Endometrial microvascular endothelial cells (primary cell): ENCODE measurements around the gene NCCRP1. TPM values are rescaled to one million over a fixed set of nuclear protein-coding genes. Genes with fewer than 3 reads are reported as not detected.
"Not testable (repeated sequence)": the region's sequence is repeated elsewhere in the genome, so short reads cannot be mapped to it uniquely, and the experiment has no call there.

Source experiments
- in situ Hi-C: cut with HindIII; loops from 2 replicates; pipeline ENCODE4 v1.10.0; 2017; ENCODE audit warnings: low sequenced_read_pairs, low pct_unique_long_range_greater_than_20kb; ENCODE audit errors: inconsistent ontology term
- total RNA-seq: library from RNA; depleted of rRNA; stranded (reverse); fragments of >200 nt; gene quantifications from one replicate; pipeline ENCODE4 v1.2.3, GENCODE V29; 2015; ENCODE audit errors: inconsistent ontology term

Gene NCCRP1
- total RNA-seq, 1 donor from 2014 or later: not detected

DNA sequence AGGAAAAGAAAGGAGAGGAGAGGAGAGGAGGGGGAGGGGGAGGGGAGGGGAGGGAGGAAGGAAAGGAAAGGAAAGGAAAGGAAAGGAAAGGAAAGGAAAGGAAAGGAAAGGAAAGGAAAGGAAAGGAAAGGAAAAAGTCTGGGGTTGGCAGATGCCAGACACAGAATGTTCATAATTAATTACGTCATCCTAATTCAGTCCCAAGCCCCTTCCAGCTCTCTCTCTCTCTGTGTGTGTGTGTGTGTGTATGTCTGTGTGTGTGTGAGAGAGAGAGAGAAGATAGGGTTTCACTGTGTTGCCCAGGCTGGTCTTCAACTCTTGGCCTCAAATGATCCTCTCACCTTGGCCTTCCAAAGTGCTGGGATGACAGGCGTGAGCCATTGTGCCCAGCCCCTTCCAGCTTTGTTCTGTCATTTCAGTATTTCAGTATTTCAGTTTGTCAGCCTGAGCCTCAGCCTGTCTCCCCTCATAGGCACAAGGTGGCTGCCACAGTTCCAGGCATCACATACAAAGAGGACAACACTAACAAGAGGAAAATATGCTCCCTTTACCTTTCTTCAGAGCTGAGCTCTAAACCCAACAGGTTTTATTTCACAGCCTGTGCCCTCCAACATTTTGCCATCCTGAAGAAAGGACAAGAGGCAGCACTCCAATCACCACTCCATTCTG, 33.5 kb downstream of the NCCRP1 start:
- in situ Hi-C loops: no loop called here

DNA sequence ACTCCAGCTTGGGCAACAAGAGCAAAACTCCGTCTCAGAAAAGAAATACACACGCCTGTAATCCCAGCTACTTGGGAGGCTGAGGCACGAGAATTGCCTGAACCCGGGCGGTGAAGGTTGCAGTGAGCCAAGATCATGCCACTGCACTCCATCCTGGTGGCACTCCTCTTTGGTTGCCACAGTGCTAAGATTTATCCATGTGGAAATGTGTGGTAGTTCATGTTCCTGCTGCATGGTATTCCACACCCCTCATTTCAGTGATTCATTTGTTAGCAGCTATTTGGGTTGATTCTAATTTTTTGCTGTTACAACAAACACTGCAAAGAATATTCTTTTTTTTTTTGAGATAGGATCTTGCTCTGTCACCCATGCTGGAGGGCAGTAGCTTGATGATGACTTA, 35.9 kb downstream of the NCCRP1 start:
- in situ Hi-C loops: no loop called here

DNA sequence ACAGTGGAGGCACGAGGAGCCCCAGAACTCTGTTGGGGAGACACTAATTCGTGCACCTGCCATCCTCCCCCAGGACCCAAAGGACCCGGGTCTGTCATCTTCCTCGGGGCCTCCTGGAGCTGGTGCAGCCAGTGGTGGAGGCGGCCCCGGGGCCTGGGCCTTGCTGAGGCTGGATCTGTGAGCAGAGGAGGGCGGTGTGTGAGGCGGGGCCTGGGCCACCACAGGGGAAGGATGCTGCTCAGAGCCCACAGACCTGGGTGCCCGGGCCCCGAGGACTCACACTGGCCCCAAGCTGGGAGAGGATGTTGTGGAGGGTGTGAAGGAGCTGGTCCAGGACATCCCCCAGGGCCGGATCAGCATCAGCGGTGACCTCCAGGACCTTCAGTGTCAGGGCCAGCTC, 39.8 kb downstream of the NCCRP1 start:
- in situ Hi-C loops: no loop called here

DNA sequence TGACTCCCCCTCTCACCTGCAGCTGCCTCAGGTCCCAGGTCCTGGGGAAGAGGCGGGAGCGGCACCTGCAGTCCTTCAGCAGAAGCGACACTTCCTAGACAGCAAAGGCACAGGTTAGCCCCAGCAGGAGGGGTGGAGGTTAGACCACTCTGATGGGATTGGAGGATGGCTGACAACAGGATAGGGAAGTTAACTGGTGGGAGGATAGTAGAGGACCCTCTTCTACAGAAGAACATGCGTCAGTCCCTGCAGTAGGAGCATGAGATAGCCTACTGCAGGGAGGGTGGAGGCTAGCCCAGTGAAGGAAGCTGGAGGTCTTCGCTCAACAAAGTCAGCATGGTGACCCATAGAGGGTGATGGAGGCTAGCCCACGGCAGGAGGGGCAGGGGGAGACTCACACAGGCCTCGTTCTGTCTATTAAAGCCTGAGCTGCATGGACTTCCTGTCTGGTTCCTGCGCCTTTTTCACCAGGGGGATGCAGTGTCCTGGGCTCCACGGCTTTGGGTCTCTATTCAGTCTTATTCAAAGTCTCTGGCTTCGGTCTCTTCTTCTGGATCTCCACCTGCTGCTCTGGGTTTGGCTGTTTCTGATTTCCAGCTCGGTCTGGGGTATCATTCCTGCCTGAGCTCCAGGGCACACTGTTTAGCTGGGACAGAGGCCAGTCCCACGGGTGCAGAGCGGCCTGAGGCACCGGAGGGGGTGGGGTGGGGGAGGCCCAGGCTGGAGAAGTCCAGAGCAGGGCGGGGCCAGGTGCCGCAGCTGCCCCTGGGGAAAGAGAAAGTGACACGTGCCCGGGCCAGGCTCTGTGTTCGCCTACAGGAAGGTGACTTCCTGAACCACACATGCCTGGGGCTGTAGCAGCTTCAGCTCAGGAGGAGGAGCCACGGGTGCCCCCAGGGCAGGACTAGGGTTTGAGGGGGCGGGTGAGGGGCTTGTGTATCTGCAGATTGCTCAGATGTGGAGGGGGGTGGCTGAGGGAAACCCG, 40.7 kb downstream of the NCCRP1 start:
- in situ Hi-C loops: no loop called here

DNA sequence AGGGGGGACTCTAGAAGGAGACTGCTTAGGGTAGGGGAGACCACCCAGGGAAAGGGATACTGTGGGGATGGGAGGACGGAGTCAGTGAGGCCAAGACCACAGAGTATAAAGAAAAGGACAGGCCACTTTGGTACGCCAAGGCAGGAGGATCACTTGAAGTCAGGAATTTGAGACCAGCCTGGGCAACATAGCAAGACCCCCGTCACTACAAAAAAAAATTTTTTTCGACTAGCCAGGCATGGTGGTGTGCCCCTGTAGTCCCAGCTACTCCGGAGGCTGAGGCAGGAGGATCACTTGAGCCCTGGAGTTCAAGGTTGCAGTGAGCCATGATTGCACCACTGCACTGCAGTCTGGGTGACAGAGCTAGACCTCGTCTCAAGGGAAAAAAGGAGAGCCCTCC, 41.4 kb downstream of the NCCRP1 start:
- in situ Hi-C loops: no loop called here

DNA sequence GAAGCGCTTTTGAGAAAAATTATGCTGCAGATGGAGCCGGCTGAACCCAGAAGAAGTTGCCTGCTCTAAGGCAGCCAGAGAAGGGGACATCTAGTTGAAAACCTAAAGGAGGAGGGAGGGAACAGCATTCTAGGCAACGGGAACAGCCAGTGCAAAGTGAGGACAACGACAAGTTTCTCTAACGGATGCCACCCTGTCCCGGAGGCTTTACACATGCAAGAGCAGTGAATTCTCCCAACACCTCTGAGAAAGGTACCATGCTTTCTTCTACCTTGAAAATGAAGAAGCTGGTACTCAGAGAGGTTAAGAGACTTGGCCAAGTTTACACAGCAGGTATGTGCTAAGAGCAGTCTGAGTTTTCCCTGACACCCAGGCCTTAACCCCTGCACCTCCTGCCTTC, 42.2 kb downstream of the NCCRP1 start:
- in situ Hi-C loops: no loop called here

DNA sequence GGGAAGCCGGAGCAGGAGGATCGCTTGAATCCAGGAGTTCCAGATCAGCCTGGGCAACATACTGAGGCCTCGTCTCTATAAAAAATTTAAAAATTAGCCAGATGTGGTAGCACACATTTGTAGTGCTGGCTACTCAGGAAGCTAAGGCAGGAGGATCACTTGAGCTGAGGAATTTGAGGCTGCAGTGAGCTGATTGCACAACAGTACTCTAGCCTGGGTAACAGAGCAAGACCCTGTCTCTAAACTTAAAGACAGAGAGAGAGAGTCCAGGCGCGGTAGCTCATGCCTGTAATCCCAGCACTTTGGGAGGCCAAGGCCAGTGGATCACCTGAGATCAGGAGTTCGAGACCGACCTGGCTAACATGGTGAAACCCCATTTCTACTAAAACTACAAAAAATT, 43.7 kb downstream of the NCCRP1 start:
- in situ Hi-C loops: no loop called here

DNA sequence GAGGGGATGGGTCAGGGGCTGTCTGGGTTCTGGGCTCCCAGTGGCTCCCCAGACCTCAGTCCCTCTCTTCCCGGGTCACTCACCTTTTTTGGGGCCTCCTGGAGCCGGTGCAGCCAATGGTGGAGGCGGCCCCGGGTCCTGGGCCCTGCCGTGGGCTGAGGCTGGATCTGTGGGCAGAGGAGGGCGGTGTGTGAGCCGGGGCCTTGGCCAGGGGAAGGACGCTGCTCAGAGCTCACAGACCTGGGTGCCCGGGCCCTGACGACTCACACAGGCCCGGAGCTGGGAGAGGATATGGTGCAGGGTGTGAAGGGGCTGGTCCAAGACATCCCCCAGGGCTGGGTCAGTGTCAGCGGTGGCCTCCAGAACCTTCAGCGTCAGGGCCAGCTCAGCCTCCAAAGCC, 47.0 kb downstream of the NCCRP1 start:
- in situ Hi-C loops: not testable (repeated sequence)

DNA sequence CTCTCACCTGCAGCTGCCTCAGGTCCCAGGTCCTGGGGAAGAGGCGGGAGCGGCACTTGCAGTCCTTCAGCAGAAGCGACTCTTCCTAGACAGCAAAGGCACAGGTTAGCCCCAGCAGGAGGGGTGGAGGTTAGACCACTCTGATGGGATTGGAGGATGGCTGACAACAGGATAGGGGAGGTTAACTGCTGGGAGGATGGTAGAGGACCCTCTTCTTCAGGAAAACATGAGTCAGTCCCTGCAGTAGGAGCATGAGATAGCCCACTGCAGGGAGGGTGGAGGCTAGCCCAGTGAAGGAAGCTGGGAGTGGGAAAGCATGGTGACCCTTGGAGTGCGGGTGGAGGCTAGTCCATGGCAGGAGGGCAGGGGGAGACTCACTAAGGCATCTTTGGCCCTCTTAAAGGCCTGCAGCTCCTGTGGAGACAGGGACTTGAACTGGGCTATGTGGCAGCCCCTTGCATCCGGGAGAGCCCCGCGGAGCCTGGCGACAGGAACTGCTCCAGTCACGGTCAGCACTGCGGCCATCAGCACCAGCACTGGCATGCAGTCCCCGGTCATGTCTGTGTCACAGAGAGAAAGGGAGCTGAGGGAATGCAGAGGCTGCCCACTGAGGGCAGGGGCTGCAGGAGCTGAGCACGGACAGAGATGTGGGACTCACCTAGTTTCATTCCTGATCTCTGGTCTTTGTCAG, 47.8 kb downstream of the NCCRP1 start, which contains the start of gene IFNL3:
IFNL3 (minus strand) TSS at position 597 of the 691 bp plus-strand sequence; CDS start at position 558, 39 bp downstream.
- in situ Hi-C loops: not testable (repeated sequence)

DNA sequence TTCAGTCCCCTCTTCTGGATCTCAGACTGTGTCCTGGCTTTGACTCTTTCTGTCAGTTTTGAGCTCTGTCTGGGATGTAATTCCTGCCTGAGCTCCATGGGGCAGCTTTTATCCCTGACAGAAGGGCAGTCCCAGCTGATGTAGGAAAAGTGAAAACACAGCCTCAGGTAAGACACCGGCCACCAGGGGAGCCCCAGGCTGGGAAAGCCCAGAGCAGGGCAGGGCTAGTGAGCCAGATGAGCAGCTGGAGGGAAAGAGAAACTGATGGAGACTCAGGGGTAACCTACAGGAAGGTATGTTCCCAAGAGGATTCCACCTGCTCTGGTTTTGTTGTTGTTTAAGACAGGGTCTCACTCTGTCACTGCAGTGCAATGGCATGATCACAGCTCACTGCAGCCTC, 48.4 kb downstream of the NCCRP1 start:
- in situ Hi-C loops: not testable (repeated sequence)

DNA sequence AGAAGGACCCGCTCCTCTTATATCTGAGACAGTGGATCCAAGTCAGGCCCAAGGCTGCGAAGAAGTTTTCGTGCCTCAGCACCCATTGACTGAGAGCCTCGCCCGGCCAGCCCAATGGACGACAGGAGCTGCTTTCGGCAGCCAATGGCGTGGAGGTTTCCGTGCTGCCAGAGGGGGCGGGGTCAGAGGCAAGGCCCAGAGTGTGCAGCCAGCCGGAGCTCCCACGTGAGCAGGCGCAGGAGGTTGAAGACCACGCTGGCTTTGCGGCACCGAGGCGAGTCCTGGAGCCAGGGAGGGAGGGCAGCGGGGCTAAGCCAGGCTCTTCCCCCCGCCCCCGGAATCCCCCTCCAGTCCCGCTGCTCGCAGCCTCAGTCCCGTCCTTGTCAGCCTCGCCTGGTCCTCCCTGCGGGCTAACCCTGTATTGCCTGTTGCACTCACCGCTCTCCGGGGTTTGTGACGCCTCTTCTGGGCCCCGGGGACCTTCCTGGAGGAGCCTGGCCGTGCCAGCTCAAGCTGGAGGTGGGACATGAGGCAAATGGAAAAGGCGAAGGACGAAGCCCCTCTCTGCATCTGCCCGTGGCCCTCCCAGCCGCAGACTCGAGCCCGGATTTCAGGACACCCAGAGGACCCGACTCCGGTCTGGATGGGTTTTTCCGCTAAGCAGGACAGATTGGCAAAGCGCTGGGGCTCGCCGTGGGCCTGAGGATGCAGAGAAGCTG, 50.3 kb downstream of the NCCRP1 start:
- in situ Hi-C loops: no loop called here

DNA sequence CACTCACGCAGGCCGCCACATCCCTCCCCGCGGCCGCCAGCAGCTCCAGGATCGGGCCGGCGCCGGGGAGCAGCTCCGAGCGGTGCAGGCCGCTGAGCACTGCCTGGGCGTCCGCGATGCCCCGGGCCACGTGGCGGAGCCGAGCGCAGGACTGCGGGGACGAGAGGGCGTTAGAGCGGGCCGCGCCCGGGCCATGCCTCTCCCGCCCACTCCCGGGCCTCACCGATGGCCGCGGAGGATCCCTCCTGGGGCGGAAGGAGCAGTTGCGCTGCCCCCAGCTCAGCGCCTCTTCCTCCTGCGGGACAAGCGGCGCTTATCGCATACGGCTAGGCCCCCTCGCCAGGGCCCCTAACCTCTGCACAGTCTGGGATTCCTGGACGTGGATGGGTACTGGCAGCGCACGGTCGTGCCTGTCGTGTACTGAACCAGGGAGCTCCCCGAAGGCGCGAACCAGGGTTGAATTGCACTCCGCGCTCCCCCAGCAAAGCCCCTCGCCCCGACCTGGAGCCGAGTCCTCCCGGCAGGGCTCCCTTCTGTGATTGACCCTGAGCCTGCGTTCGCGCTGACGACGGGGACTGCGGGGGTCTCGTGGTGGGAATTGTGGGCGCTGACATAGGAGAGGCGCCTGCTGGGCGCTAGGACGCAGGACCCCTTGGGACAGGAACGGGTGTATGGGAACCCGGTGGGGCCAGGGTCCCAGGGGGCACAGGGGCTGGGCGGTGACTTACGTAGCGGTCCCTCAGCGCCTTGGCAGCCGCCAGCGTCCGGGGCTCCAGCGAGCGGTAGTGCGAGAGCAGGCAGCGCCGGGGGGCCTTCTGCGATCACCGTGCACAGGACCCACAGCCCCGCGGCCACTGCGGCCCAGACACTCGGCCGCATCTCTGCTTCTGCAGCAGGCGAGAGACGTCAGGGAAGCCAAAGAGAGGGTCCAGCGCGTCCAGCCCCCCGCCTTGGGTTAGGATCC, 51.2 kb downstream of the NCCRP1 start:
- in situ Hi-C loops: no loop called here

DNA sequence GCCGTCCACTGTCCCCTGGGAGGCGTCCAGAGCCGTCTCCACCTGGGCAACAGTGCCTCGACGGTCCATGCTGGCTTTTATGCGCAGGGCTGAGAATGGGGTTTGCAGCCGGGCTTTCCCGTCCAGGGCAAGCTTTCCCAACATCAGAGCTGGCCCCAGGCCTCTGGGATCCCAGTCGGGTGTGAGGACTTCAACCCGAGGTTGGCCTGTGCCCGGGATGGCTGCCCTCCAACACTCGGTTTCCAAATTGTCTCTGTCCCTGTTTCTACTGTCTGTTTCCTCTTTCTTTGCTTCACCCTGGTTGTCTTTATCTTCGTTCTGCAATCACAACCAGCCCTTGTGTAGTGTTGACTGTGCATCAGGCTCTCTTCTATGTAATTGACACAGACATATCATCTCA, 52.0 kb downstream of the NCCRP1 start, which contains the start of gene IFNL4:
IFNL4 (minus strand) TSS at position 51 of the 400 bp plus-strand sequence.
- in situ Hi-C loops: no loop called here

DNA sequence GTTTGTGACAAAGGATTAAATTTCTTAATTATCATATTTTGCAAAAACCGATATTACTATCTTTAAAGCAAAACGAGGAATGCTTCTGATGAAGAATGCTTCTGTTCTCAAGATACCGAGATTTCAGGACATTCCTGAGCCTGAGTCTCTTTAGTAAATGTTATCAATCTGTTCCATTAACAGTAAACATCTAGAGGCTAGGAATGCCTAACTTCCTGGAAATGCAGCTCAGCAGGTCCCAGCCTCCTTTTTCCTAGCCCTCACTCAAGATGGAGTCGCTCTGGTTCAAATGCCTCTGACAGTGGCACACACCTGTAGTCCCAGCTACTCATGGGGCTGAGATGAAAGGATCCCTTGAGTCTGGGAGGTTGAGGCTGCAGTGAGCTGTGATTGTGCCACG, 54.3 kb downstream of the NCCRP1 start:
- in situ Hi-C loops: no loop called here
